Mucosa of rectum (tissue), 2 donors: ENCODE results near the gene SLC13A1.
A peak's percentile ranks its signal among the peaks of the same experiment; 100 is the strongest.

Source experiments
- H3K27ac ChIP-seq, 2 donors: one replicate each; pipeline ENCODE4 v1.7.0; 2013; ENCODE audit warnings: inconsistent platforms in 2 of 2, low read depth in 2 of 2, low read length in 2 of 2
- H3K27me3 ChIP-seq, 2 donors: one replicate each; pipeline ENCODE4 v1.7.0; 2013; ENCODE audit warnings: low read length in 2 of 2; ENCODE audit not compliant: control insufficient read depth in 2 of 2, insufficient read depth in 2 of 2
- H3K36me3 ChIP-seq, 2 donors: one replicate each; pipeline ENCODE4 v1.7.0; 2013; ENCODE audit warnings: low read length in 2 of 2; ENCODE audit not compliant: control insufficient read depth in 2 of 2, insufficient read depth in 2 of 2
- H3K4me1 ChIP-seq, 2 donors: one replicate each; pipeline ENCODE4 v1.7.0; 2013; ENCODE audit warnings: low read length in 2 of 2, mild to moderate bottlenecking in 1 of 2; ENCODE audit not compliant: control insufficient read depth in 2 of 2, insufficient read depth in 2 of 2
- H3K4me3 ChIP-seq, 2 donors: one replicate each; pipeline ENCODE4 v1.7.0; 2013; ENCODE audit warnings: low read length in 2 of 2
- H3K9ac ChIP-seq, 2 donors: one replicate each; pipeline ENCODE4 v1.7.0; 2013; ENCODE audit warnings: low read length in 2 of 2, low read depth in 1 of 2, mild to moderate bottlenecking in 1 of 2
- H3K9me3 ChIP-seq, 2 donors: one replicate each; pipeline ENCODE4 v1.7.0; 2013; ENCODE audit warnings: low read length in 2 of 2; ENCODE audit not compliant: control insufficient read depth in 2 of 2
- donor health status: healthy.
- donor health status: Normal muscosa, but diverticular disease.

SLC13A1 gene

GRCh38 chr7:123198668-123199652 is 809 bp downstream of the SLC13A1 start:
- Histone ChIP-seq H3K36me3 (no peaks in the 10 kb centered on the region), H3K9me3 (no peaks in the 10 kb centered on the region), H3K27me3 (no peaks in the 10 kb centered on the region), H3K4me1 (peaks cover 3 to 4% of the 10 kb centered on the region in 2 donors), H3K4me3 (peak overlapping the region in 1 of 2 donors; percentile 9), H3K27ac (no peak overlapping the region), H3K9ac (no peak overlapping the region)

GRCh38 chr7:123198111-123198510 is 1.7 kb downstream of the SLC13A1 start:
- H3K4me3 ChIP-seq = no peak overlapping the region
- peaks cover 3 to 4% of the 10 kb centered on the region in 2 donors for H3K4me1 ChIP-seq
- H3K27ac ChIP-seq = no peak overlapping the region
- H3K9me3 ChIP-seq = no peaks in the 10 kb centered on the region
- no peaks in the 10 kb centered on the region for H3K36me3 ChIP-seq
- H3K9ac ChIP-seq = no peak overlapping the region
- no peaks in the 10 kb centered on the region for H3K27me3 ChIP-seq

DNA sequence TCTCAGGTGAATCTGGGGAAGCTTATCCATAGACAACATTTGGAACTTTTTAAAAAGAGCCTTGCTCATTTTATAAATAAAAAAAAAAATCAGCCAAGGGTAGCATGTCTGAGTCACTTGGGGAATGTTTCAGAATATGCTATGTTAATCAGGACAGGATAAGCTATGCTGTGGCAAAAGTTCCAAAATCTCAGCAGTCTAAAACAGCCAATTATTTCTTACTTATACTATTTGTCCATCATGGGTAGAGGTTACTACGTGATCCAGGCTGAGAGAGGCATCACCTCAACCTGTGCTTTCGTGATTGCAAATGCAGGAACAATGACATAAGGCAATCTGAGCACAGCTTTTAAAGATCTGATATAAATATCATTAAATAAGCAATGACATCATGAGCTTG is 6.5 kb downstream of the SLC13A1 start:
- Histone ChIP-seq H3K9ac (no peak overlapping the region), H3K4me3 (no peak overlapping the region), H3K4me1 (no peaks in the 10 kb centered on the region), H3K36me3 (no peaks in the 10 kb centered on the region), H3K27ac (no peak overlapping the region), H3K9me3 (no peaks in the 10 kb centered on the region), H3K27me3 (no peaks in the 10 kb centered on the region)

DNA sequence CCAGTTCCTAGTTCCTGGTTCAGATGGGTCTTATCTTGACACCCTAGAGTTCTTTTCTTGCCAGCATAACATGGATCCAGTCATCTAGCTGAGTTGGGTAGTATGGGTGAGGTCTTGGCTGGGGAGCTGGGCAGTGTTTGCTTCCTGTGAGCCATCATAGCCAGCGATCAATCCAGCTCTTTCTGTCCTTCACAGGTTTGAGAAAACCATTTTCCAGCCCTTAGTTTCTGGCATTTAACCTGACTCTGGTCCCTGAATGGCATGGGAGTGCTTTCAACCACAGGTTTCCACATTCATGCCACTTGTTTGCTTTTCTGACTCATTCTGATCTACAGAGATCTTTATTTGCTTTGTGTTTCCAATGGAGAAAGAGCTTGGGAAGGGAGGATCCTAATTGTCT is 8.6 kb downstream of the SLC13A1 start:
- Histone ChIP-seq H3K27me3 (no peaks in the 10 kb centered on the region), H3K4me3 (no peak overlapping the region), H3K4me1 (no peaks in the 10 kb centered on the region), H3K36me3 (no peaks in the 10 kb centered on the region), H3K9ac (no peak overlapping the region), H3K27ac (no peak overlapping the region), H3K9me3 (no peaks in the 10 kb centered on the region)

- Histone ChIP-seq H3K4me1 (no peaks in the 10 kb centered on the region), H3K4me3 (no peak overlapping the region), H3K27ac (no peak overlapping the region)
These were observed 9.5 kb downstream of the SLC13A1 start for GRCh38 chr7:123190109-123190831.

GRCh38 chr7:123185756-123186155 is 14.0 kb downstream of the SLC13A1 start:
- H3K4me3 ChIP-seq = no peak overlapping the region
- H3K27ac ChIP-seq = no peak overlapping the region
- H3K27me3 ChIP-seq = no peaks in the 10 kb centered on the region
- no peaks in the 10 kb centered on the region for H3K36me3 ChIP-seq
- H3K4me1 ChIP-seq = no peaks in the 10 kb centered on the region
- H3K9ac ChIP-seq = no peak overlapping the region
- H3K9me3 ChIP-seq = no peaks in the 10 kb centered on the region

More at GRCh38 chr7:123190109-123190831, 9.5 kb downstream of the SLC13A1 start:
- Histone ChIP-seq H3K9me3 (no peaks in the 10 kb centered on the region), H3K9ac (no peak overlapping the region), H3K36me3 (no peaks in the 10 kb centered on the region), H3K27me3 (no peaks in the 10 kb centered on the region)

DNA sequence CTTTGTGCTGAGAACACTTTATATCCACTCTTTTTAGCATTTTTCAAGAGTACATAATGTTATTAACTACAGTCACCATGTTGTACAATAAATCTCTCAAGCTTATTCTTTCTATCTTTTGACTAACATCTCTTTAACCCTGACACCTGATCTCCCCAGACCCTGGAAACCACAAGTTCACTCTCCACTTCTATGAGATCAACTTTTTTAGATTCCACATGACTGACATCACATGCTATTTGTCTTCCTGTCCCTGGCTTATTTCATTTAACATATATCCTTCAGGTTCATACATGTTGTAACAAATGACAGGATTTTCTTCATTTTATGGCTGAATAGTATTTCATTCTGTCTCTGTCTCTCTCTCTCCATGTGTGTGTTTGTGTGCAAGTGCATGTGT is 15.5 kb downstream of the SLC13A1 start:
- Histone ChIP-seq H3K9me3 (no peaks in the 10 kb centered on the region), H3K27ac (no peak overlapping the region), H3K36me3 (no peaks in the 10 kb centered on the region), H3K4me3 (no peak overlapping the region), H3K4me1 (no peaks in the 10 kb centered on the region), H3K9ac (no peak overlapping the region), H3K27me3 (no peaks in the 10 kb centered on the region)

DNA sequence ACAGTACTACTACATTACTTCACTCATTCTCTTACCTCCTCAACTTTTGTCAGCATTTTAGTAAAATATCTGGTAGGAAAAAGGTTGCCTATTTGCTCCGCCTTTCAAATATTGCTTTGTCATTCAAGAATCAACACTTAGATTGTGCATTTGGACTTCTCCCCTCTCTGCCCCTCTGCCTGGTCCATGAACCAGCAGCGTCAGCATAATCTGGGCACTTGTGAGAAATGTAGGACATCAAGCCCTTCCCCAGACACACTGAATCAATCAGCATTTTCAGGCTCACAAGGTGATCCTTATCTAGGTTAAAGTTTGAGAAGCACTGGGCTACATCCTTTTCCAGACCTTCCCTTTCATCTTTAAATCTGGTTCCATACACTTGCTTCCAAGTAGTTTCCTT is 16.3 kb downstream of the SLC13A1 start:
- H3K27ac ChIP-seq = no peak overlapping the region
- no peaks in the 10 kb centered on the region for H3K9me3 ChIP-seq
- H3K27me3 ChIP-seq = no peaks in the 10 kb centered on the region
- H3K36me3 ChIP-seq = no peaks in the 10 kb centered on the region
- H3K4me1 ChIP-seq = no peaks in the 10 kb centered on the region
- H3K9ac ChIP-seq = no peak overlapping the region
- H3K4me3 ChIP-seq = no peak overlapping the region

- Histone ChIP-seq H3K36me3 (no peaks in the 10 kb centered on the region), H3K9me3 (no peaks in the 10 kb centered on the region)
These were observed 22.3 kb downstream of the SLC13A1 start for GRCh38 chr7:123177442-123177841.

More at GRCh38 chr7:123177442-123177841, 22.3 kb downstream of the SLC13A1 start:
- Histone ChIP-seq H3K9ac (no peak overlapping the region), H3K4me3 (no peak overlapping the region), H3K27me3 (no peaks in the 10 kb centered on the region), H3K4me1 (no peaks in the 10 kb centered on the region), H3K27ac (no peak overlapping the region)
